ENCODE results near the gene STXBP5L. TPM values are rescaled to one million over a fixed set of nuclear protein-coding genes. Genes with fewer than 3 reads are reported as not detected.
"Not testable (repeated sequence)": the region's sequence is repeated elsewhere in the genome, so short reads cannot be mapped to it uniquely, and the experiment has no call there.

Gene STXBP5L
- total RNA-seq, 4 donors from 2014 or later: 0.30 to 0.44 TPM; not detected in 2

GRCh38 chr3:121295979-121296378, 388.0 kb downstream of the STXBP5L start:
- Histone ChIP-seq H3K4me1 (no peaks in the 10 kb centered on the region), H3K27me3 (no peaks in the 10 kb centered on the region), H3K9me3 (no peaks in the 10 kb centered on the region), H3K27ac (no peak overlapping the region), H3K36me3 (no peaks in the 10 kb centered on the region), H3K4me3 (no peak overlapping the region)
- no peak for DNase-seq (ENCODE audit: low spot score in 2 of 2)
- no peak for TF ChIP-seq CTCF (IDR thresholded peaks at IDR 0.05)
- no peak for TF ChIP-seq EP300 (IDR thresholded peaks at IDR 0.05)
- no peak for TF ChIP-seq POLR2A (IDR thresholded peaks at IDR 0.05)

- Histone ChIP-seq H3K4me3 (no peak overlapping the region), H3K4me1 (no peaks in the 10 kb centered on the region), H3K27ac (no peak overlapping the region), H3K27me3 (no peaks in the 10 kb centered on the region), H3K36me3 (no peaks in the 10 kb centered on the region), H3K9me3 (no peaks in the 10 kb centered on the region)
- TF ChIP-seq POLR2A (IDR thresholded peaks at IDR 0.05): no peak
- TF ChIP-seq CTCF (IDR thresholded peaks at IDR 0.05): no peak
- TF ChIP-seq EP300 (IDR thresholded peaks at IDR 0.05): no peak
- no peak for DNase-seq (ENCODE audit: low spot score in 2 of 2)
These were observed 416.3 kb downstream of the STXBP5L start for GRCh38 chr3:121324320-121324719.

- H3K27ac ChIP-seq: no peak overlapping the region
- H3K27me3 ChIP-seq: no peaks in the 10 kb centered on the region
- H3K4me3 ChIP-seq: no peak overlapping the region
- no peak for DNase-seq (ENCODE audit: low spot score in 2 of 2)
- H3K4me1 ChIP-seq: no peaks in the 10 kb centered on the region
- TF ChIP-seq POLR2A (IDR thresholded peaks at IDR 0.05): no peak
- no peak for TF ChIP-seq CTCF (IDR thresholded peaks at IDR 0.05)
- TF ChIP-seq EP300 (IDR thresholded peaks at IDR 0.05): no peak
- no peaks in the 10 kb centered on the region for H3K36me3 ChIP-seq
- peaks cover 0 to 4% (median 0%) of the 10 kb centered on the region in 4 donors for H3K9me3 ChIP-seq
- WGBS, 2 donors: 92% methylated on average over 1 of the region's 1 CpG
These were observed 422.1 kb downstream of the STXBP5L start for GRCh38 chr3:121330118-121330517.

GRCh38 chr3:121330634-121331033, 422.6 kb downstream of the STXBP5L start:
- Histone ChIP-seq H3K27me3 (no peaks in the 10 kb centered on the region), H3K27ac (no peak overlapping the region), H3K36me3 (no peaks in the 10 kb centered on the region), H3K4me3 (no peak overlapping the region), H3K9me3 (peaks cover 0 to 4% (median 0%) of the 10 kb centered on the region in 4 donors), H3K4me1 (no peaks in the 10 kb centered on the region)
- 62 to 84% methylated on average over 4 of the region's 4 CpGs for WGBS, 2 donors
- no peak for DNase-seq (ENCODE audit: low spot score in 2 of 2)
- TF ChIP-seq CTCF (IDR thresholded peaks at IDR 0.05) (no peak), POLR2A (IDR thresholded peaks at IDR 0.05) (no peak), EP300 (IDR thresholded peaks at IDR 0.05) (no peak)

GRCh38 chr3:121355960-121356359, 448.0 kb downstream of the STXBP5L start:
- not testable (repeated sequence) for DNase-seq (ENCODE audit: low spot score in 2 of 2)
- WGBS, 2 donors: 86 to 92% methylated on average over 5 of the region's 5 CpGs

More at GRCh38 chr3:121355960-121356359, 448.0 kb downstream of the STXBP5L start:
- H3K4me3 ChIP-seq, H3K27me3 ChIP-seq, H3K27ac ChIP-seq, H3K36me3 ChIP-seq, H3K4me1 ChIP-seq: not testable (repeated sequence)
- H3K9me3 ChIP-seq: peaks cover 0 to 13% (median 0%) of the 10 kb centered on the region in 4 donors
